HG02870 (cell line): Measurements from ENCODE around the gene DNAJA4.
A peak's percentile ranks its signal among the peaks of the same experiment; 100 is the strongest.

Experiments
- ATAC-seq: cut with Tn5 transposase; IDR thresholded peaks from one replicate; pipeline ENCODE4 v1.9.1; 2021; ENCODE audit warnings: mild to moderate bottlenecking, moderate library complexity; ENCODE audit not compliant: unreplicated experiment

DNAJA4 gene

GRCh38 chr15:78264304-78265136 lies at the start of gene DNAJA4:
Gene DNAJA4 (plus strand): TSS chr15:78264562. CDS start chr15:78264764, 202 bp downstream.
- no peak for ATAC-seq

GRCh38 chr15:78216276-78217104 lies 47.9 kb upstream of the DNAJA4 start:
- ATAC-seq, result no peak

- ATAC-seq, result no peak
These were observed 43.6 kb upstream of the DNAJA4 start for GRCh38 chr15:78220713-78221112.

DNA sequence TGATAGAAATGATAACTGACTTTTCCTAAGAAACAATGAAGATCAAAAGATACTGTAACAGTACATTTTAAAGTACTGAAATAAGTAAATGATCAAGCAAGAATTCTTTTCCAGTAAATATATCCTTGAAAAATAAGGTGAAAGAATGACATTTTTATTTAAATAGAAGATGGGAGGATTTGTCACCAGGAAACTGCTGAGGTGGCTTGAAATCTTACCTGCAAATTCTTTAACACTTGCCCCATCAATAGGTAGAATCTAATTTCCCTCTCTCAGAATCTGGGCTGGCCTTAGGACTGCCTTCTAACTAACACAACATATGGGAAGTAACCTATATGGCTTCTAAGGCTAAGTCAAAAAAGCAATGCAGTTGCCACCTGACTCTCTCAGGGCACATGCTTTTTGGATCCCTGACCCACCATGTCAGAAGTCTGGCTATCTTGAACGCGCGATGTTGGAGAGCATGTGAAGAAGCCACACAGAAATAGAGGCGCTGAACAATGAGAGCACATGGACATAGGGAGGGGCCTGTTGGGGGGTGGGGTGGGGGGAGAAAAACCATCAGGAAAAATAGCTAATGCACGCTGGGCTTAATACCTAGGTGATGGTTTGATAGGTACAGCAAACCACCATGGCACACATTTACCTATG lies 41.5 kb upstream of the DNAJA4 start:
- no peak for ATAC-seq

- no peak for ATAC-seq
These were observed 40.9 kb upstream of the DNAJA4 start for GRCh38 chr15:78223396-78224022.

- no peak for ATAC-seq
These were observed 40.3 kb upstream of the DNAJA4 start for GRCh38 chr15:78224023-78224411.

GRCh38 chr15:78225783-78226541 lies 38.4 kb upstream of the DNAJA4 start:
- peak; percentile 53 for ATAC-seq

- no peak for ATAC-seq
These were observed 35.9 kb upstream of the DNAJA4 start for GRCh38 chr15:78228356-78228996.

DNA sequence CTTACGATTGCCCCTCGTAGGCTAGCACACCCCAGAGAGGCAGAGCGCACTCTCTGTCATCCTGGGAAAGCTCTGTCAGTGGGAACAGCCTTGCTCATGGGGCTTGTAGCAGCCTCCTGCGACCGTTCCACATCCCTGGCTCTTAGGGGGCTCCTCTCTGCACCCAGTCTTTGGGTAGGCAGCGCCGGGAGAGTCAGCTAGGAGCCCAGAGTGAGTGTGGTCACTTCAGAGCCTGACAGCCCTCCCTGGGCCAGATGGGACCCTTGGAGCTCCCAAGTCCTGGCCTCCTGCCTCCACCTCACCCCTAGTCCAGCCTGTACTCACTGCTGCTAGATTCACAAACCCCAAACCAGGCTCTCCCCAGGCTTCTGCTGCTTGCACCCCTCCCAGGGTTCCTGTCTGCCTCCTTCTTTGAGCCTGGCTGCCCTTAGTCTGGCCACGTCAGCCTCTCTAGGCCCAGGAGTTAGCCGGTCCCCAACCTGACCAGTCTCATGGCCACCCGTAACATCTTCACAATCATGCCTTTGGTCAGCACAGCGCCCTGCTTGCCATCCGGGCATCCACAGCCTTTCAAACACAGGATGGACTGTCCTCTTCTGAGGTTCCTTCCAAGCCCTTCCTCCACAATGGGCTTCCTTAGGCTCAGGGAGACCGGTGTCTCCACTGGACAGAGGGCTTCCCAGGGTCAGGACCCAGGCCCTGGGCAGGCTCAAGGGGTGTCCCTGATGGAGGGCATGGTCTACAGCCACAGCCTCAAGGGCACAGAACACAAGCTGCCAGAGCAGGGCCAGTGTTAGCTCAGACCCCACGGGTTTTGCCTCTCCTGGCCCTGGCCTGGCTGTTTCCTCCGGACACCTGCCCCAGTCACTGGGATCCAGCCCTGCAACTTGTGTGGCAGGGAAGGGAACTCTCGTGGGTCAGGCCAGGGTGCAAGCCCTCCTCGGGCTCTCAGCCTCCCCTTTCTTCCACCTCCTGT lies 34.6 kb upstream of the DNAJA4 start:
- ATAC-seq, result no peak

GRCh38 chr15:78232951-78233350 lies 31.4 kb upstream of the DNAJA4 start:
- no peak for ATAC-seq

DNA sequence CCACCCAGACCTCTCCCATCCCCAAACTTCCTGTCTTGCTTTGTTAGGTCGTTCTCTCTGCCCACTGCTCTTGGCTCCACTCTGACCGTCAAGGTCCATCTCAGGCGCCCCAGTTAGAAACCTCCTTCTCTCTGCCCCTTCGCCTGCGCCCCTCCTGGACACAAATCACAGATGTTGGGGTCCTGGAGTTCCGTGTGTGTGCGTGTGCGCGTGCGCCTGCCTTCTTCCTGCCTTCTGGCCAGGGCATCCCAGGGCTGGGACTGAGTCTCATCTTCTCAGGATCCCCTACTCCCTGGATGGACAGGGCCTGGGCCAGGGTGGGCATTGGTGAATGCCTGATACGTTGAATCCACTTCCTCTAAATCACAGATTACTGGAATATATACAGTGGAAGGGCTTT lies 30.9 kb upstream of the DNAJA4 start:
- no peak for ATAC-seq

DNA sequence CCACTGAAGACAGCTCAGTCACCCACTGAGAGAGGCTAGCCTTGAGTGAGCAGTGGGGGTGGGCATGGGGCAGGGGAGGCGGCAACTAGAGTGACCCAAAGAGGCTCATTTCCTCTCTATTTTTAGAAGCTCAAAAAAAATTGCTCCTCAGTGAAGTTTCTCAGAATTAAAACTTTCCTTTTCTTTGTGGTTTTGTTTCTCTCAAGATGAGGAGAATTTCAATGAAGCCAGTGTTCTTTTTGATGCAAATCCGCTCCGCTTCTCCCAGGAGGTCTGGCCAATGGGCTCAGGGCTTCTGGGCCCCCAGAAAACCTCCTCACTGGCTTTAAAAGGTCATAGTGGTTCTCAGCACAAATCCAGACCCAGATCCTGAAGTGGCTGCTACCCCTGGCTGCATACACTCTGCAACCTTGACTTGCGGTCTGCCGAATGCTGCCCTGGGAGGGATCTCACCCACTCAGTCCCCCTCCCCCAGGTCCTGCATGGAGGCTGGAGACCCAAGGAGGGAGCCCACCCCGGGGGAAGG lies 29.8 kb upstream of the DNAJA4 start, which contains the start of gene ACSBG1:
ACSBG1 (minus strand) TSS at position 51 of the 526 bp plus-strand sequence. CDS start 64 bp downstream, outside the sequence.
- ATAC-seq, result no peak

DNA sequence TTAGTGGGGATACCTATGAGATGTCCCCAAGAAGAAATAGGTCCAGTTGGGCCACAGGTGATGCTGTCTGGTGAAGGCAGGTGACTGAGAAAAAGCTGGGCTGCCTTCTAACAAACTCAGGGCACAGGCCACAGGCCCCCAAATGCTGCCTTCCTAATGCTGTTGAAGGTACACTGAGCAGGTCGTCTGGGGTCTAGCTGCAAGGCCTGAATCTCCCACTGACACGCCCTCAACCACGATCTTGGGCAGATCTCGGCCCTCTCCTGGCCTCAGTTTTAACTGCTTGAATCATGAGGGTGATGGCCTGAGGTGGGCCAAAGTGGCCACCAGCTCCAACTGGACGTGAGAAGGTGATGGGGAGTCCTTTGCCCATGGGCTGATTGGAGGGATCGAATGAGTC lies 27.9 kb upstream of the DNAJA4 start:
- ATAC-seq, result no peak

DNA sequence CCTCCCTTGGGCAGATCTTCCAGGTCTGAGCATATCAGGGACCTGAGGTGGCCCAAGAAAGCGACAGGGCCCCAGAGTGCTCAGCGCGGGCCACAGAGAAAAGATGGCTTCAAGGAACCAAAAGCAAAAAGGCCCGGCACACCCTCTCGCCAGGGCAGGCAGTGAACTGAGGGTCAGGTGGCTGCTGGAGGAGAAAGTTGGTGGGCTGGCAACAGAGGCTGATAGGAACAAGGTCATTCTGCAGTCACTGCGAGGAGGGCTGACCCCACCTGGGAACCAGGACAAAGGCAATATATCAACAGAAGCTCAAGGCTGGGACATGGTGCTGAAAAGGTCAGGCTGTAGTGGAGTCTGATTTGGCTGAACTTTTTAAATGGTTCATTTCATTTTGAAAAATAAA lies 27.2 kb upstream of the DNAJA4 start:
- no peak for ATAC-seq

- ATAC-seq, result no peak
These were observed 24.6 kb upstream of the DNAJA4 start for GRCh38 chr15:78239811-78240210.

GRCh38 chr15:78241017-78241416 lies 23.3 kb upstream of the DNAJA4 start:
- no peak for ATAC-seq

GRCh38 chr15:78242128-78242527 lies 22.2 kb upstream of the DNAJA4 start:
- ATAC-seq, result no peak

GRCh38 chr15:78243058-78243457 lies 21.3 kb upstream of the DNAJA4 start:
- no peak for ATAC-seq
